ENCODE data around the gene SMO. TPM values are rescaled to one million over a fixed set of nuclear protein-coding genes. Genes with fewer than 3 reads are reported as not detected.
"Not testable (repeated sequence)": the region's sequence is repeated elsewhere in the genome, so short reads cannot be mapped to it uniquely, and the experiment has no call there.

The SMO gene
- total RNA-seq, 2 experiments from 2014 or later = not detected

GRCh38 chr7:129212126-129212525 lies 23.7 kb downstream of the SMO start:
- Histone ChIP-seq H3K9me3 (ENCODE audit: control insufficient read depth in 1 of 2, insufficient read depth in 1 of 2, low read length in 2 of 2) (peaks cover 0 to 10% of the 10 kb centered on the region in 2 experiments), H3K27ac (ENCODE audit: low read depth in 1 of 2, low read length in 2 of 2) (no peak overlapping the region), H3K4me3 (ENCODE audit: low read length) (no peak overlapping the region), H3K36me3 (ENCODE audit: insufficient read depth, low read length) (no peaks in the 10 kb centered on the region), H3K4me1 (ENCODE audit: insufficient read depth, low read length) (peaks cover 4% of the 10 kb centered on the region), H3K27me3 (ENCODE audit: control insufficient read depth in 1 of 2, insufficient read depth in 2 of 2, low read length in 2 of 2) (no peaks in the 10 kb centered on the region)
- Mint-ChIP-seq H3K4me1 (ENCODE audit: low read depth) (no peaks in the 10 kb centered on the region), H3K36me3 (ENCODE audit: low read depth) (no peaks in the 10 kb centered on the region), H3K27me3 (no peaks in the 10 kb centered on the region), H3K9me3 (no peaks in the 10 kb centered on the region), H3K27ac (no peak overlapping the region), H3K4me3 (no peak overlapping the region)
- TF ChIP-seq CTCF (IDR thresholded peaks at IDR 0.05) = no peak
- intact Hi-C loops (cut with DNase I, micrococcal nuclease) = loop anchor here in 1 of 2 experiments (5.0 kb wide), 1 partner anchor 310 kb away; no protein-coding TSS in a partner anchor
- no peak for DNase-seq
- ATAC-seq (ENCODE audit: poor library complexity) = no peak
- POLR2A ChIA-PET = no interaction called here
- CTCF ChIA-PET = no interaction called here

GRCh38 chr7:129212596-129212995 lies 24.2 kb downstream of the SMO start:
- Histone ChIP-seq H3K4me3 (ENCODE audit: low read length) (no peak overlapping the region), H3K27ac (ENCODE audit: low read depth in 1 of 2, low read length in 2 of 2) (no peak overlapping the region), H3K36me3 (ENCODE audit: insufficient read depth, low read length) (no peaks in the 10 kb centered on the region), H3K4me1 (ENCODE audit: insufficient read depth, low read length) (peaks cover 4% of the 10 kb centered on the region), H3K9me3 (ENCODE audit: control insufficient read depth in 1 of 2, insufficient read depth in 1 of 2, low read length in 2 of 2) (peaks cover 0 to 10% of the 10 kb centered on the region in 2 experiments), H3K27me3 (ENCODE audit: control insufficient read depth in 1 of 2, insufficient read depth in 2 of 2, low read length in 2 of 2) (no peaks in the 10 kb centered on the region)
- TF ChIP-seq CTCF (IDR thresholded peaks at IDR 0.05) = no peak
- no peaks in the 10 kb centered on the region for H3K27me3 Mint-ChIP-seq
- CTCF ChIA-PET = no interaction called here
- no peak overlapping the region for H3K27ac Mint-ChIP-seq
- H3K4me1 Mint-ChIP-seq (ENCODE audit: low read depth) = no peaks in the 10 kb centered on the region
- H3K4me3 Mint-ChIP-seq = no peak overlapping the region
- no peak for DNase-seq
- POLR2A ChIA-PET = no interaction called here
- intact Hi-C loops (cut with DNase I, micrococcal nuclease) = loop anchor here in 1 of 2 experiments (5.0 kb wide), 1 partner anchor 310 kb away; no protein-coding TSS in a partner anchor
- H3K36me3 Mint-ChIP-seq (ENCODE audit: low read depth) = no peaks in the 10 kb centered on the region
- no peak for ATAC-seq (ENCODE audit: poor library complexity)
- H3K9me3 Mint-ChIP-seq = no peaks in the 10 kb centered on the region

- ATAC-seq (ENCODE audit: poor library complexity) = no peak
- no peaks in the 10 kb centered on the region for H3K36me3 Mint-ChIP-seq (ENCODE audit: low read depth)
These were observed 25.4 kb downstream of the SMO start for GRCh38 chr7:129213828-129214227.

GRCh38 chr7:129215691-129216090 lies 27.3 kb downstream of the SMO start:
- H3K4me1 ChIP-seq (ENCODE audit: insufficient read depth, low read length); H3K4me3 Mint-ChIP-seq; H3K27me3 Mint-ChIP-seq; H3K27me3 ChIP-seq (ENCODE audit: control insufficient read depth in 1 of 2, insufficient read depth in 2 of 2, low read length in 2 of 2); POLR2A ChIA-PET; ATAC-seq (ENCODE audit: poor library complexity); CTCF ChIA-PET; H3K36me3 ChIP-seq (ENCODE audit: insufficient read depth, low read length); H3K36me3 Mint-ChIP-seq (ENCODE audit: low read depth); H3K4me3 ChIP-seq (ENCODE audit: low read length); H3K27ac Mint-ChIP-seq; DNase-seq; H3K27ac ChIP-seq (ENCODE audit: low read depth in 1 of 2, low read length in 2 of 2); H3K9me3 Mint-ChIP-seq; H3K4me1 Mint-ChIP-seq (ENCODE audit: low read depth): not testable (repeated sequence)
- intact Hi-C loops (cut with DNase I, micrococcal nuclease) = loop anchor here in 1 of 2 experiments (5.0 kb wide), 1 partner anchor 612 kb away; no protein-coding TSS in a partner anchor
- H3K9me3 ChIP-seq (ENCODE audit: control insufficient read depth in 1 of 2, insufficient read depth in 1 of 2, low read length in 2 of 2) = peaks cover 0 to 10% of the 10 kb centered on the region in 2 experiments

More at GRCh38 chr7:129213828-129214227, 25.4 kb downstream of the SMO start:
- no peak for DNase-seq
- H3K27ac Mint-ChIP-seq = no peak overlapping the region
- Histone ChIP-seq H3K4me3 (ENCODE audit: low read length) (no peak overlapping the region), H3K27me3 (ENCODE audit: control insufficient read depth in 1 of 2, insufficient read depth in 2 of 2, low read length in 2 of 2) (no peaks in the 10 kb centered on the region), H3K4me1 (ENCODE audit: insufficient read depth, low read length) (peaks cover 11% of the 10 kb centered on the region), H3K36me3 (ENCODE audit: insufficient read depth, low read length) (no peaks in the 10 kb centered on the region), H3K27ac (ENCODE audit: low read depth in 1 of 2, low read length in 2 of 2) (no peak overlapping the region), H3K9me3 (ENCODE audit: control insufficient read depth in 1 of 2, insufficient read depth in 1 of 2, low read length in 2 of 2) (peaks cover 0 to 10% of the 10 kb centered on the region in 2 experiments)
- no peak for TF ChIP-seq CTCF (IDR thresholded peaks at IDR 0.05)
- H3K4me3 Mint-ChIP-seq = no peak overlapping the region
- H3K27me3 Mint-ChIP-seq = no peaks in the 10 kb centered on the region
- CTCF ChIA-PET = interaction anchor here (1.6 kb wide), 1 partner anchor 50 kb away, joined by 4 read pairs; no protein-coding TSS in a partner anchor
- H3K4me1 Mint-ChIP-seq (ENCODE audit: low read depth) = peaks cover 4% of the 10 kb centered on the region
- intact Hi-C loops (cut with DNase I, micrococcal nuclease) = loop anchor here in 1 of 2 experiments (5.0 kb wide), 1 partner anchor 312 kb away; no protein-coding TSS in a partner anchor
- H3K9me3 Mint-ChIP-seq = no peaks in the 10 kb centered on the region
- POLR2A ChIA-PET = no interaction called here

- H3K4me1 Mint-ChIP-seq (ENCODE audit: low read depth); H3K27ac Mint-ChIP-seq; POLR2A ChIA-PET; H3K9me3 Mint-ChIP-seq; CTCF ChIA-PET; H3K36me3 ChIP-seq (ENCODE audit: insufficient read depth, low read length); H3K27me3 ChIP-seq (ENCODE audit: control insufficient read depth in 1 of 2, insufficient read depth in 2 of 2, low read length in 2 of 2); ATAC-seq (ENCODE audit: poor library complexity); H3K27ac ChIP-seq (ENCODE audit: low read depth in 1 of 2, low read length in 2 of 2); H3K36me3 Mint-ChIP-seq (ENCODE audit: low read depth); H3K27me3 Mint-ChIP-seq; H3K4me3 ChIP-seq (ENCODE audit: low read length); DNase-seq; H3K4me3 Mint-ChIP-seq; H3K4me1 ChIP-seq (ENCODE audit: insufficient read depth, low read length): not testable (repeated sequence)
- H3K9me3 ChIP-seq (ENCODE audit: control insufficient read depth in 1 of 2, insufficient read depth in 1 of 2, low read length in 2 of 2) = peaks cover 0 to 10% of the 10 kb centered on the region in 2 experiments
- intact Hi-C loops (cut with DNase I, micrococcal nuclease) = loop anchor here in 1 of 2 experiments (5.0 kb wide), 1 partner anchor 611 kb away; no protein-coding TSS in a partner anchor
These were observed 27.8 kb downstream of the SMO start for GRCh38 chr7:129216101-129216715.
